Posterior vena cava (tissue), 2 donors: ENCODE data around the gene CCNJ. TPM values are rescaled to one million over a fixed set of nuclear protein-coding genes. Genes with fewer than 3 reads are reported as not detected.
"Not testable (repeated sequence)": the region's sequence is repeated elsewhere in the genome, so short reads cannot be mapped to it uniquely, and the experiment has no call there.

Experiments used
- DNase-seq: peaks from one replicate; pipeline ENCODE4 v3.0.0-alpha.2; 2020; ENCODE audit warnings: low spot score
- intact Hi-C, 2 donors: fragments of 100-400 bp; cut with DNase I; formaldehyde crosslinking; loops; one replicate each; pipeline versions ENCODE4 v1.14.1 to v1.14.2; 2022 to 2023
- total RNA-seq, 2 donors: library from RNA; stranded (reverse); fragmentation: NEBNext Ultra II Directional; extraction: Animal tissue kit (Norgen Biotek cat#: 25700); gene quantifications; one replicate each; pipeline ENCODE4 v1.2.1, GENCODE V29; 2021
- donor health status: DM: yes; HTN: yes; CAD: no.
- donor health status: DM: yes; HTN: yes; CAD: no.

CCNJ gene
- total RNA-seq, 2 donors from 2014 or later: 4.8 to 6.2 TPM

DNA sequence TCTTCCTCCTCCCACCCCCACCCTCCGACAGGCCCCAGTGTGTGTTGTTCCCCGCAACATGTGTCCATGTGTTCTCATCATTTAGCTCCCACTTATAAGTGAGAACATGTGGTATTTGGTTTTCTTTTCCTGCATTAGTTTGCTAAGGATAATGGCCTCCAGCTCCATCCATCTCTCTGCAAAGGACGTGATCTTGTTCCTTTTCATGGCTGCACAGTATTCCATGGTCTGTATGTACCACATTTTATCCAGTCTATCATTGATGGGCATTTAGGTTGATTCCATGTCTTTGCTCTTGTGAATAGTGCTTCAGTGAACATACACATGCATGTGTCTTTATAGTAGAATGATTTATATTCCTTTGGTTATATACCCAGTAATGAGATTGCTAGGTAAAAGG, 4.5 kb downstream of the CCNJ start:
- intact Hi-C loops, DNase-seq: not testable (repeated sequence)

DNA sequence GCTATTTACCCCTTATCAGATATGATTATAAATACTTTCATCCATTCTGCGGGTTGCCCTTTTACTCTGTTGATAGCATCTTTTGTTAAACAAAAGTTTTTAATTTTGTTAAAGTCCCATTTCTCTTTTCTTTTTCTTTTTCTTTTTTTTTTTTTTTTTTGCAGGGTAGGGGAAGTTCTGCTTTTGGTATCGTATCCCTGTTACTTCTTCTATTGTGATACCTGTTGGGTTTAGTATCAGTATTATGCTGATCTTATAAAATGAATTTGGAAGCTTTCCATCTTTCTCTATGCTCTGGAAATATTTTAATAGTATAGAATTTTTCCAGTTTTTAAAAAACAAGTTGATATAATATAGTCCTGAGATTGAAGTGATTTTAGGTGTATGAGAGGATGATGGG, 6.0 kb downstream of the CCNJ start:
- intact Hi-C loops: no loop called here
- DNase-seq: no peak

DNA sequence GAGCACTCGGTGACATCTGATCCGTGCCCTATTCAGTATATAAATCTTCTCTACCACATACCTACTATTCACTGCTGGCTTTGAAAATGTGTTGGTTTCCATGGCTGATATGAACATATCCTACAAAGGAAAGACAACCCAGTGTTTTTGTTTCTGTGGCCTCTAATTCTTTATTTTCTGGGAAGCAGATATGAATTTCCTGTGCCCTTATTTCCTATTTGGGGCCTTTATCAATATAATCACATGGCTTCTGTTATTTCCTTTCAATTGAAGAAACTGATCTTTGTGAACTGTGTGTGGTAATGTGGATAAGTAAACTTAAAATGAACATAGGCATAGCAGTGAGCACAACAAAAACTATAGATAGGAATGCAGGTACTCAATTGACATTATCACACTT, 10.6 kb downstream of the CCNJ start:
- intact Hi-C loops: no loop called here
- DNase-seq: no peak

DNA sequence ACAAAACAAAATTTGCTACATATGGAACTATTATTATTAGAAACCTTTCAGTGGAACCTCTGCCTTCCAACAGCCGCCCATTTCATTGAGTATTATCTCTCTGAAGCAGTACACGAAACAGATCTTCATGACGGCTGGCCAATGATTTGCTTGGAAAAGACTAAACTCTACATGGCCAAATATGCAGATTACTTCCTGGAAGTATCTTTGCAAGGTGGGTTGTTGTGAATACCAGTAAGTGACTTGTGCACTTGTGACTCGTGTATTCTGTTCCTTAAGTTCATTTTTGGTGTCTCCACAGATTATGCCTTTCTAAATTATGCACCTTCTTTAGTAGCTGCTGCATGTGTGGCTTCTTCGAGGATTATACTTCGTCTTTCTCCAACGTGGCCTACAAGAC, 13.4 kb downstream of the CCNJ start:
- intact Hi-C loops: no loop called here
- no peak for DNase-seq

DNA sequence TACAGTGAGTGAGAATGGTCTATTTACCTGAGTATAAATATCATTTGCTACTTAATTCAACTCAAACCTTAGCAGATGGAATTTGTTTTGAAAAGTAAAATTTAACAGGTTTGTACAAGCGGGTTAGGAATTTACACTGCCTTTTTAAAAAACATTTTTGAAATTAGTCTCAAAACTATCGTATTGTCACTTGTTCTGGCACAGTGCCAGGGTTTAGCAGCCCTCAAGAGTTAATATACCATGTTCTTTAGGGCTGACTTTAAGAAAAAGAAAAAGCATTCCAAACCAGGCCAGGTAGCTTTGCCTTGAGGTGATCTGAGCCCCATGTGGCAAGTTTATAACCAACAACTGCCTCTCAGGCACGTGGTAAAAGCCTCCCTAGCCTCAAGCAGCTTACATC, 17.8 kb downstream of the CCNJ start:
- intact Hi-C loops: loop anchor here in 1 of 2 donors (2.0 kb wide), 1 partner anchor 166 kb away; no protein-coding TSS in a partner anchor
- no peak for DNase-seq

DNA sequence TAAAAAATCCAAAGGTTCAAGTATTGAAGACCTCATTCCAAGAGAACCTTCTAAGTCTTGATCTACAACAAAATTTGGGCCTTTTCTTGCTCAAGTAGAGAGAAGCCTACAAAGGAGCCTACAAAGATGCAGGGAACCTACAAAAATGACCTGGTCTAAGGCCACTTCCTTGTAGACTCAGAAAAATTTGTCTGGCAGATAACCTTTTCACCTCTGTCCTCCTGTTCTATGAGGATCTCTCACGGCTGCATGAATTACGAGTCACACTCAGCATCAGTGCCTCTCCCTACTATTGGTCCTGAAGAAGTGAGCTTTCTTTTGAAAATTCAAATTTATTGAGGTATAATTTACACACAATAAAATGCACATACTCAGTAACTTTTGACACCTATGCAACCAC, 29.3 kb downstream of the CCNJ start:
- no peak for DNase-seq
- intact Hi-C loops: no loop called here

DNA sequence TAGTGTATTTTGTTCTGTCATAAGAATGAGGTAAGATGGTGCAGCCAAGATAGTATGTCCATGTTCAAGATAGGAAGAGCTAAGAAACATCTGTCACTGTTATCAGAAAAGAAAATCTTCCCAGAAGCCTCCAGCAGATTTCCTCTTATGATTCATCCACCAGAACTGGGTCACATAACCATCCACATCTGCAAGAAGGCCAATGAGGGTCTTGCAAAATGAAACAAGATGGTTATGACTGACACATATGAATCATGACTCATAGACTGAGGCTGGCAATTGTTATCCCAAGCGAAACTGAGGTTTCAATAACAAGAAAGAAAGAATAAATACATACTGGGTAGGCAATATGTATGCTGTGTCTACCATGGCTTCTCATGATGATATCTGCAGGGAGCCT, 30.3 kb downstream of the CCNJ start:
- no peak for DNase-seq
- intact Hi-C loops: no loop called here

DNA sequence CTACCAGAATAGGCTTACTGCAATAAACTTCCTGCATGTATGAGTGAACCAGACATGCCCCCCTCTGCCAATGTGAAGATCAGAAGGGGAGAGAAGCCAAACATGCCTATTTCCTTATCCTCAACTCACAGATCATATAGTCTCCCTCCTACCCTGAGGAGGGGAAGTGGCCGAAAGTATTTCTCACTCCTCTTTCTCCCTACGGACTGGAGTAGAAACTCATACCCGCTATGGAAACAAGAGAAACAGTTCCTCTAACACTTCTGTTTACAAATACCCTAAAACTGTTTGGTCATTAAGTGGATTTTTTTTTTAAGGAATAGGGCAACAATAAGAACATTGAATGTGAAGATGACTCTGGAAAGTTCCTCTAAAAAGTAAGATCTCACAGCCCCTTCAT, 31.4 kb downstream of the CCNJ start:
- intact Hi-C loops: no loop called here
- no peak for DNase-seq

DNA sequence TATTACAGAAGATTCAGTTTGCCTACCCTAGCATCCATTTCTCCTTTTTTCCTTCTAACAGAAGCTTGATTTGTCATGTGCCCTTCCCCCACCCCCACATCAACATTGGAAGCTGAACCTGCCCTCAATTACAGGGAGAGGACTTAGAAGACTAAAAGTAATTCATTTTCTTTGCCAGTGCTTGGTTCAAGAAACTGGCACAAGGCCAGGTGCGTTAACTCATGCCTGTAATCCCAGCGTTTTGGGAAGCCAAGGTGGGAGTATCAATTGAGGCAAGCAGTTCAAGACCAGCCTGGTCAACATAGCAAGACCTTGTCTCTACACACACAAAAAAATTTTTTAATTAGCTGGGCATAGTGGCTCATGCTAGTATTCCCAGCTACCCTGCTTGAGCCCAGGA, 32.6 kb downstream of the CCNJ start:
- DNase-seq: no peak
- intact Hi-C loops: no loop called here

DNA sequence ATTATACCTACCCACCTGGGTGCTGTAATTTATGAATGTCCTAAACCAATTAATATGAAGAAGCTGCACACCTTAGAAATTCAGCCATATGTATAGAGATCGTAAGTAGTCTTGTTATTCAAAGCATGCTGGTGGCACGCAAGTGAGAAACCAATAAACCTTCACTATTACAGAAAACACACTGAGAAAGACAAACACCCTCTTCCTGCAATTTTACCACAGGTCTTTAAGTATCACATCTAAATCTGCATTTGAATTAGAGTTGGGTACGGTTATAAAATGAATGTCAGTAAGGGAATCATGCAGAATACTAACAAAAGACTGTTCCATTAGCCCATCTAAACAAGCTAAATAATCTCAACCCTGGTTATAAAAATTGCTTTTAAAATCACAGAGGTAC, 33.8 kb downstream of the CCNJ start:
- intact Hi-C loops: no loop called here
- no peak for DNase-seq

DNA sequence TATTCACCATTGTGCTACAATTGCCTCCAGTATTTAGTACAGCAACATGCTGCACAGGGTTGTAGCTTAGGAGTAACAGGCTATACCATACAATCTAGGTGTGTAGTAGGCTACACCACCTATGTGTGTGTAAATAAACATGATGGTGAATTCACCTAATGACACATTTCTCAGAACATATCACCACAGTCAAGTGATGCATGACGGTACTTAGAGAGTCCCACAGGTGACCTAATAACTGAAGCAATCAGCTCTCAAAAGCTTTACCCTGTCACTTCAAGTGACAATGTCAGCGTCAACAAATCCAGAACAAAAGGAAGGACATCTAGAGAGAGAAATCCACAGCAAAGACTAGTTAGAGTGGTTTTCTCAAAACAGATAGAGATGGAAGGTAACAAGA, 38.8 kb downstream of the CCNJ start:
- intact Hi-C loops: no loop called here
- no peak for DNase-seq

DNA sequence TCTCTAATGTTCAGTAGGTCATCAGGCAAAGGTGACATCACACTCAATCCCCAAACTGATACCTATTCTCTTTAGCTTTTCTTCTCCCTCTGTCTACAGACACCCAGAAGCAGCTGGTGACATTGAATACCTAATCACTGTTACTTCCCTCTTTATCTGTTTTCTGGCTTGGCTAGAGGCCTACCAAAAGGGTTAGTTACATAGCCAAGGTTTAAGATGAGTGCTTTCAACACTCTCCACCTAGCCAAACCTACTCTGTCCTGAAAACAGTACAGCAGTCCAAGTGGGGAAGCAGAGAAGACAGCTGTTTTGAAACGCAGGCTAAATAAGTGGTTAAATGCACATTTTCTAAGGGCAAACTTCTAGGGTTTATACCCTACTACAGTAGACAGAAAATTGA, 39.4 kb downstream of the CCNJ start:
- intact Hi-C loops: no loop called here
- DNase-seq: no peak

DNA sequence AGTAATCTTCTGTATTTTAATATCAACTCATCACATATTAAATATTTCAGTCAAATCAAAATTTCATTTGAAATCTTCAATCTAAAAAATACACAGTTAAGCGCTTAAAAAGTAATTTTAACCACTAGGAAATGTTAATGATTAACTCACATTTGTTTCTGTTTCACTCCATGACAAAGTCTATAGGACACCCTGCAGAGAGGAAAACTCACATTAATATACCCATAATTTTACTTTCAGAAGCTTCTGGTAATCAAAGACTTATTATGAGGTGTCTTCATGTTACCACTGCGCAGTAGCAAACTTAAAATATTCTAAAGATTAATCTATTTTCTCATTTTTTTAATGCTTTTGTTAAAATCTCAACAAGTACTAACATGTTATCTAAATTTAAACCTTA, 45.7 kb downstream of the CCNJ start:
- DNase-seq: no peak
- intact Hi-C loops: loop anchor here in 1 of 2 donors (5.0 kb wide), 1 partner anchor 242 kb away; no protein-coding TSS in a partner anchor

DNA sequence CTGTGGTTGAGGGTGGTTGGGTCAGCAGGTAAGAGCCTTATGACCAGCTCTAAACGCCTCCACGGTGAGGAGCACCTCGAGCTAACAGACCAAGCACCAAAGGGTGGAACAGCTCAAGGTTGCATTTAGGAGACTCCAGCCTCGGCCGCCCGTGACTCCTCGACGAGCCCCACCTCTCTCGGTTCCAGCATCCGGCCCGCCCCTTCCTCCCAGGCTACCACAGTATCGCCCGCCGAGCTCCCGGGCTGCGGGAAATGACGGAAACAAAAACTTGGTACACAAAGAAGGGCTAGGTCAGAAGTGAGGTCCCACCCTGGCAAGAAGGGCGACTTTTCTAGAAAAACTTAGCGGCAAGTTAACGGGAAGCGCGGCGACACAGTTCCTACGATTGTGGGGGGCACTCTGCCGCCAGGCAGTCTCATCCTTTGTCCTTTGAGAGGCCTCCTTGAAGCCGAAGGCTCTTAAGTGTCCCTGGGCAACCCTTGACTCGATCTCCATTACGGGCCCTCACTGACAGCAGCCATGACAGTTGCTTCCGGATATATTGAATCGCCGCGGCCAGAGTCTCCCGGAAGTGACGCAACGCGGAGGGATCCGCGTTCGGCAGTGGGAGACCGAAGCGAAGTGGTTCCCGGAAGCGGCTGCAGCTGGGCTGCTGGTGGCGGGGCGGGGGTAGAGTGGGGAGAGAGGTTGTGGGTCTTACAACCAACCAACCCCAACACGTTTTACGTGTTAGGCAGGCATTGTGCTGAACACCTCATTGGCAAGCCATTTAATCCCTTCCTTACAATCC, 46.5 kb downstream of the CCNJ start:
- intact Hi-C loops: loop anchor here (1.0 to 5.0 kb wide), 2 partner anchors 40 to 243 kb away; partner anchors contain the start of gene ZNF518A (in 1 of the 2)

DNA sequence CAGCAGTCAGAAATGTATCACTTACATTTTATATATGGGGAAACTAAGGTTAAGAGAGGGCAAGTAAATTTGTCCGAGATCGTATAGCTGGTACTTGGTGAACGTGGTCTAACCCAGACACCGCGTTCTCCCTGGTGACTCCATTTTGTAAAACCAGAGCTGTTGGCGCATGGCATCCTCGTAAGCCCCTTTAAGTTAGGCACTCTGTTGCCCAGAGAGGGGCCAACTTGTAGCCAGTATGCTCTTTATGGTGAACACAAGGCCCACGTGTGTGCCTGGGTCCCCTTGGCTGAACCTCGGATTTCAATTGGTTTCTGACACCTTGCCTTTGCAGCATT, 47.0 kb downstream of the CCNJ start:
- intact Hi-C loops: loop anchor here in 1 of 2 donors (1.0 kb wide), 1 partner anchor 40 kb away; the partner anchor contains the start of gene ZNF518A
- DNase-seq: no peak

More for the DNA sequence above, 46.5 kb downstream of the CCNJ start:
- DNase-seq: peak; percentile 98

DNA sequence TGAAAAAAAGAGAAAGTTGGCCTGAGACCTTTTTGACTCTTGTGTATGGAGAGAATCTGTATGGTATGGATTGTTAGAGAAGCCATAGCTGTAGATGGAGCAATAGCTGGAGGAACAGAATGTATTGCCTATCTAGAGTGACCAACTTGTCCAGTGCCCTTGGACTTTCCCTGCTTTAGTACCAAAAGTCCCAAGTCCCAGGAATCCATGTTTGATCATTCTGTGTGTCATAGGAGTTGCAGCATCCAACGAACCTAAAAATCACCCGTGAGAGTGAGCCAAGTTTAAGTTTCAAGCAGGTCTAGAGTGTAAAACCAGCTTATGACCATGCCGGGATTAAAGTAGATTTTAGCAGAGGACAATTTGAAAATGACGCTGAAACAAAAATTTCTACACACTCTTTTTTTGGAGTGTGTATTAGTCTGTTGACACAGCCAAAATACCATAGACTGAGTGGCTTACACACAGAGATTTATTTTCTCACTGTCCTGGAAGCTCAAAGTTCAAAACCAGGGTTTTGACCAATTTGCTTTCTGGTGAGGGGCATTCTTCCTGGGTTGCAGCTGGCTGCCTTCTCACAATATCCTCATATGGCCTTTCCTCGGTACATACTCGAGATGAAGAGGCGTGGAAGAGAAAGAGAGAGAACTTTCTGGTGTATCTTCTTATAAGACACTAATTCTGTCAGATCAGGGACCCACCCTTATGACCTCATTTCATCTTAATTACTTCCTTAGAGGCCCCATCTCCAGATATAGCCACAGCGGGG, 49.8 kb downstream of the CCNJ start:
- no peak for DNase-seq
- intact Hi-C loops: no loop called here

DNA sequence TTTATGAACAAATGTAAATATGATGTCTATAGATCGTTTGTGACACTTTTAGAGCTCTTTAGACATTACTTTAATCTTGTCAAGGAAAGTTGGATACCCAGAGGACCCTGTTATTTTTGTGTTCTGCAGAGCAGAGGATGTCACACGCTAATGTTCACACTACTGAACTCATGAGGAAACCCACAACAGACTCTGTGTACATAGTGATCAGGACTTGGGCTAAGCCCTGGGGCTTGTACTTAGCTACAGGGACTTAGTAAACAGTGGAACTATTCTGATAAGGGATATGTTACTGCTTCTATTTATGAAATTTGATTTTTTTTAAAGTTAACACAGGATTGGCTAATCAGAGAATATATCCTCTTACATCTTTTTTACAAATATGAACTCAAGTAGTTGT, 50.6 kb downstream of the CCNJ start:
- DNase-seq: no peak
- intact Hi-C loops: no loop called here

DNA sequence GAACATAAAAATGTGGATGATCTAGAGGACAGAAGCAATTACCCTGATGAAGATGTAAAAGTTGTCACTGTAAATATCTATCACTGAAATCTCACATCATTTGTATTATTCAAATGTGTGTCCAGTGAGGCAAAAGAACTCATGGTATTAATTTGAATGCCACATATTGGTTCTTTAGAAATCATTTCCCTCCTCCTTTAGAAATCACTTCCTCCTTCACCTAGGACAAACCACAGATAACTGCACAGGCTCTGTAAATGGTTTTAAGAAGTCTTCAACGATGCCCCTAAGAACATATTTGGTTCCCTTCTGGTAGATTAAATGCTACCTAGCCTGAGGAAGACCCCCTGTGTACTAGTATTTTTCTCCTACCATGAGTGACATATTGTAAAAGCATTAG, 53.6 kb downstream of the CCNJ start:
- DNase-seq: no peak
- intact Hi-C loops: no loop called here

DNA sequence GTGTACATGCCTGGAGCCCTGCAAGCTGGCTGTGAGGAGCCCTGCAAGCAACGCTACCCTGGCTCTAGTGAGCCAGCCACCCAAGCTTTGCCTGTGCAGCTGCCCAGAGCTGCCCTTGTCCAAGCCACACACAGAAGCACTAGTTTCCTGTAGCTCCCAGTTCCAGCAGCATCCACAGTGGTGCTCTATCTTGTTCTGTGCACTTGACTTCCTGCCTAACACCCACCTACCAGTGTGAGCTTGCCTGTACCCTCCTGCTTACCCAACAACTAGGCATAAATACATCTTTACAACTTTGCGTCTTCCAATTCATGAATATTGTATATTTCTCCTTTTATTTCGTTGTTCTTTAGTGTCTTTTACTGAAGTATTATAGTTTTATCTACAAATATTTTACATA, 54.5 kb downstream of the CCNJ start:
- intact Hi-C loops: no loop called here

DNA sequence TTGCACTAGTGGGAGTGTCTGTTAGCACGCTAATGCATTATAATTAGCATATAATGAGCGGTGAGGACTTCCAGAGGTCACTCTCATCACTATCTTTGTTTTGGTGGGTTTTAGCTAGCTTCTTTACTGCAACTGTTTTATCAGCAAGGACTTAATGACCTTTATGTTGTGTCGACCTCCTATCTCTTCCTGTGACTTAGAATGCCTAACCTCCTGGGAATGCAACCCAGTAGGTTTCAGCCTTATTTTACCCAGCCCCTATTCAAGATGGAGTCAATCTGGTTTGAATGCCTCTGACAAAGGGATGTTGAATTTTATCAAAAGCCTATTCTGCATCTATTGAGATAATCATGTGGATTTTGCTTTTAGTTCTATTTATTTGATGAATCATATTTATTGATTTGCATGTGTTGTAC, 64.2 kb downstream of the CCNJ start:
- DNase-seq: no peak
- intact Hi-C loops: loop anchor here in 1 of 2 donors (5.0 kb wide), 1 partner anchor 480 kb away; the partner anchor contains the start of gene TM9SF3

More for the DNA sequence above, 54.5 kb downstream of the CCNJ start:
- no peak for DNase-seq
